Activated T-cell treated with anti-CD3 and anti-CD28 coated beads, Interleukin-2, amount 50 U/mL, for 4 hours (primary cell): ENCODE data around the gene CNOT1. TPM values are rescaled to one million over a fixed set of nuclear protein-coding genes. Genes with fewer than 3 reads are reported as not detected.
"Not testable (repeated sequence)": the region's sequence is repeated elsewhere in the genome, so short reads cannot be mapped to it uniquely, and the experiment has no call there.

Experiments
- ATAC-seq, 2 donors: fragments of 200-7000 bp; cut with Tn5 transposase; one replicate each; pipeline ENCODE4 v1.10.0; 2021
- DNase-seq: peaks from one replicate; pipeline ENCODE4 v3.0.0-alpha.2; 2020
- H3K27me3 Mint-ChIP-seq: one replicate; pipeline ENCODE4 v1.8.0; 2021; ENCODE audit warnings: low read depth, mixed read lengths
- H3K36me3 Mint-ChIP-seq: one replicate; pipeline ENCODE4 v1.8.0; 2022; ENCODE audit warnings: mixed read lengths; ENCODE audit not compliant: insufficient read depth
- H3K4me1 Mint-ChIP-seq: one replicate; pipeline ENCODE4 v1.8.0; 2021; ENCODE audit warnings: low read depth, mixed read lengths
- H3K4me3 Mint-ChIP-seq: one replicate; pipeline ENCODE4 v1.8.0; 2021; ENCODE audit warnings: mild to moderate bottlenecking, moderate library complexity, mixed read lengths
- H3K9me3 Mint-ChIP-seq: one replicate; pipeline ENCODE4 v1.8.0; 2021; ENCODE audit warnings: mixed read lengths
- total RNA-seq, 3 donors: library from RNA; stranded (reverse); gene quantifications; one replicate each; pipeline ENCODE4 v1.2.1, GENCODE V29; 2021

CNOT1 gene
- total RNA-seq, 3 donors from 2014 or later, result 235 to 253 (median 249) TPM

DNA sequence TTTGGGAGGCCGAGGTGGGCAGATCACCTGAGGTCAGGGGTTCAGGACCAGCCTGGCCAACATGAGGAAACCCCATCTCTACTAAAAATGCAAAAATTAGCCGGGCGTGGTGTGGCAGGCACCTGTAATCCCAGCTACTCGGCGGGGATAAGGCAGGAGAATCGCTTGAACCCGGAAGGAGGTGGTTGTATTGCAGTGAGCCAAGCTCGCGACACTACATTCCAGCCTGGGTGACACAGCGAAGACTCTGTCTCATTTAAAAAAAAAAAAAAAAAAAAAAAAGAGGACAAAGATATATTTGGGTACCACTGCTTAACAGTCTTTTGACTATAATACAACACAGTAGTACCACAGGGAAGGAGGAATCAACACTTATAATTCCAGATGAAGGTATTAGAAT lies 9.2 kb downstream of the CNOT1 start:
- Mint-ChIP-seq H3K9me3 (no peaks in the 10 kb centered on the region), H3K27me3 (no peaks in the 10 kb centered on the region), H3K4me3 (no peak overlapping the region), H3K36me3 (peaks cover 26% of the 10 kb centered on the region), H3K4me1 (peaks cover 35% of the 10 kb centered on the region)
- no peak for DNase-seq
- ATAC-seq, result no peak

DNA sequence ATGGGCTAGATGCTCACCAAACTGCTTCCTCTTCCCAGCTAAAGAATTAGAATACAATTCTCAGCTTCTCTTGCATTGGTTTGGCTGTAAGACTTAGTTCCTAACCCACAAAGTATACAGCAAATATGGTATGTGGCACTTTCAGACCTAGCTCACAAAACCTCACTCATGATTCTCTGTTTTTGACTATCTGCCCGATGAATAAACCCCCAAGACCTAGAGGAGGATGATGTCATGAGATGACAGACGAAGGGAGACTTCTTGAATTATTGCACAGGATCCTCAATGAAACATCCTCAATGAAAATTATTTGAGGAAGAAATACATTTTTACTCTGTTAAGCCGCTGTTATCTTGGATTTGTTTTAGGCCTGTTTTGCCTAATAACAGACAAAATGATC lies 14.3 kb downstream of the CNOT1 start:
- ATAC-seq (peak in 1 of 2 donors; percentile 87), DNase-seq (no peak)
- Mint-ChIP-seq H3K27me3 (no peaks in the 10 kb centered on the region), H3K36me3 (peaks cover 16% of the 10 kb centered on the region), H3K4me1 (peaks cover 37% of the 10 kb centered on the region), H3K9me3 (no peaks in the 10 kb centered on the region), H3K4me3 (no peak overlapping the region)

DNA sequence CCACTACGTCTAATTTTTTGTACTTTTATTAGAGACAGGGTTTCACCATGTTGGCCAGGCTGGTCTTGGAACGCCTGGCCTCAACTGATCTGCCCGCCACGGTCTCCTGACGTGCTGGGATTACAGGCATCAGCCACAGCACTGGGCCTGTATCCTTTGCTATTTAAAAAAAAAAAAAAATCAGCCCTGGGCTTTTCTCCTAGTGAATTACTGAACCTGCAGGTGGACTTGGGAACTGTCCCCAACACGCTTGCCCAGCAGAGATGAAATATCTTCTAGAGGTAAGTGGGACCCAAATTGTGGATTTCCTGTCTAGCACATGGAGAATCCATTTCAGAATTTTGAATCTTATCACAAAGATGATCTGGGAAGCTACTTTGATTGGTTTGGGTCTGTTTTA lies 14.8 kb downstream of the CNOT1 start:
- Mint-ChIP-seq H3K27me3 (no peaks in the 10 kb centered on the region), H3K36me3 (peaks cover 15% of the 10 kb centered on the region), H3K4me1 (peaks cover 36% of the 10 kb centered on the region), H3K4me3 (no peak overlapping the region), H3K9me3 (no peaks in the 10 kb centered on the region)
- no peak for DNase-seq
- no peak for ATAC-seq

DNA sequence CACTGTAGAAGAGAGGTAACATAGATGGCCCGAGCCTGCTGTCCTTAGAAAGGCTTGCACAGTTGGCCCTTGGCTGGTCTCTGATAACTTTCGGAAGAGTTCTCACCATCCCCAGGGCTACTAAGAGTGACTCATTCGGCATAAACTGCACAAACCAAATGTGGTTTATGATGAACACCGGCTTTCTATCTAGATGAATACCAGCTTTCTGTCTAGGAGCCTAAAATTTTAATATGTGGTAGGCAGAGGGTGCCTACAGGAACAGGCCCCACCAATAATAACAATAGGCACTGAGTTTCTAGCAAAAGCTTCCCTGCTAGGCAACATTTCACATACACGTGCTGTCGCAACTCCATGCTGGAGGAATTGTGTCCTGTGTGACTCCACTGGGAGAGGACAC lies 15.4 kb downstream of the CNOT1 start:
- ATAC-seq (no peak), DNase-seq (no peak)
- Mint-ChIP-seq H3K9me3 (no peaks in the 10 kb centered on the region), H3K27me3 (no peaks in the 10 kb centered on the region), H3K36me3 (peaks cover 12% of the 10 kb centered on the region), H3K4me3 (no peak overlapping the region), H3K4me1 (peaks cover 33% of the 10 kb centered on the region)

DNA sequence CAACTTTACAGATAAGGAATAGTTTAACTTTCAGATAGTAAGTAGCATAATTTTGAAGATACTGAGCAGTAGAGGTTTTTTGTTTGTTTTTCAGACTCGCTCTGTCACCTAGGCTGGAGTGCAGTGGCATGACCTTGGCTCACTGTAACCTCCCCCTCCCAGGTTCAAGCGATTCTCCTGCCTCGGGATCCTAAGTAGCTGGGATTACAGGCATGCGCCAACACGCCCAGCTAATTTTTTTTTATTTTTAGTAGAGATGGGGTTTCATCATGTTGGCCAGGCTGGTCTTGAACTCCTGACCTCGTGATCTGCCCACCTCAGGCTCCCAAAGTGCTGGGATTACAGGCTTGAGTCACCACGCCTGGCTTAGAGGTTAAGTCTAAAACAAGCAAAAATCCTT lies 16.7 kb downstream of the CNOT1 start:
- ATAC-seq, H3K4me3 Mint-ChIP-seq, H3K27me3 Mint-ChIP-seq, H3K9me3 Mint-ChIP-seq, DNase-seq: not testable (repeated sequence)
- H3K4me1 Mint-ChIP-seq, result peaks cover 38% of the 10 kb centered on the region
- H3K36me3 Mint-ChIP-seq, result peaks cover 17% of the 10 kb centered on the region

DNA sequence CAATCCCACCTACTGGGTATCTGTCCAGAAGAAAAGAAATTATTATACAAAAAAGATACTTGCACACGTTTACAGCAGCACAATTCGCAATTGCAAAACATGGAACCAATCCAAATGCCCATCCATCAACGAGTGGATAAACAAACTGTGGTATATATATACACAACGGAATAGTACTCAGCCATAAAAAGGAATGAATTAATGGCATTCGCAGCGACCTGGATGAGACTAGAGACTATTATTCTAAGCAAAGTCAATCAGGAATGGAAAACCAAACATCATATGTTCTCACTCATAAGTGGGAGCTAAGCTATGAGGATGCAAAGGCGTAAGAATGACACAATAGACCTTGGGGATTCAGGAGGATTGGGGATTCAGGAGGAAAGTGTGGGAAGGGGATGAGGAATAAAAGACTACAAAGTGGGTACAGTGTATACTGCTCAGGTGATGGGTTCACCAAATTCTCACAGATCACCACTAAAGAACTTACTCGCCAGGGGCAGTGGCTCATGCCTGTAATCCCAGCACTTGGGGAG lies 21.0 kb downstream of the CNOT1 start:
- no peaks in the 10 kb centered on the region for H3K27me3 Mint-ChIP-seq
- ATAC-seq, result no peak
- DNase-seq, result no peak
- peaks cover 34% of the 10 kb centered on the region for H3K4me1 Mint-ChIP-seq
- no peaks in the 10 kb centered on the region for H3K9me3 Mint-ChIP-seq
- H3K36me3 Mint-ChIP-seq, result peaks cover 14% of the 10 kb centered on the region
- no peak overlapping the region for H3K4me3 Mint-ChIP-seq

DNA sequence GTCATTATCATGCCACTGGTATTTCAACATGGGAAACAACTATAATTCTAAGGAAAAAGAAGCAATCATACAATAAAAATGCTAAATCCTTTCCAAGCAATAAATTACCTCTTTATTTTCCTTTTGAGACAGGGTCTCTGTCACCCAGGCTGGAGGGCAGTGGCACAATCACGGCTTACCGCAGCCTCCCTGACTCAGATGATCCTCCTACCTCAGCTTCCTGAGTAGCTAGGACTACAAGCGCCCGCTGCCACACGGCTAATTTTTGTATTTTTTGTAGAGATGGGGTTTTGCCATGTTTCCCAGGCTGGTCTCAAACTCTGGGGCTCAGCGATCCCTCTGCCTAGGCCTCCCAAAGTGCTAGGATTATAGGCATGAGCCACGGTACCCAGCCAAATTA lies 24.1 kb downstream of the CNOT1 start:
- DNase-seq (no peak), ATAC-seq (no peak)
- peaks cover 14% of the 10 kb centered on the region for H3K36me3 Mint-ChIP-seq
- H3K27me3 Mint-ChIP-seq, result no peaks in the 10 kb centered on the region
- H3K9me3 Mint-ChIP-seq, result no peaks in the 10 kb centered on the region
- no peak overlapping the region for H3K4me3 Mint-ChIP-seq
- peaks cover 37% of the 10 kb centered on the region for H3K4me1 Mint-ChIP-seq

DNA sequence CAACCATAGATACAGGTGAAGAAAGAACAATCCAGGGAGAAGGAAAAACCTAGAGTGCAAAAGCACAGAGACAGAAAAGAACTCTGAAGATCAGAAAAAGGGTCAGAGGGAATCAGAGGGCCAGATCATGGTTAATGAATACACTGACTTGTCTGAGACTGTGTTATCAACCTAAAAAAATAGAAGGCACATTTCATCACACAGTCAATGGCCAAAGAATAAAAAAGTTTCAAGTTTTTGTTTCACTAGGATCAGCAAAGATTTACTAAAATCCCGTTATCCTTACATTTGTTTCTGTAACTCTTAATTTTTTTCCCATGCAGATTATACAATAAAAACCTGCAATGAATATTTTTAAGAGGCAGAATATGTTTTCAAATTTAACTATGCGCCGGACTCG lies 38.5 kb downstream of the CNOT1 start:
- peaks cover 17% of the 10 kb centered on the region for H3K4me1 Mint-ChIP-seq
- H3K36me3 Mint-ChIP-seq, result peaks cover 43% of the 10 kb centered on the region
- ATAC-seq (no peak), DNase-seq (no peak)
- no peaks in the 10 kb centered on the region for H3K27me3 Mint-ChIP-seq
- H3K9me3 Mint-ChIP-seq, result no peaks in the 10 kb centered on the region
- H3K4me3 Mint-ChIP-seq, result no peak overlapping the region

DNA sequence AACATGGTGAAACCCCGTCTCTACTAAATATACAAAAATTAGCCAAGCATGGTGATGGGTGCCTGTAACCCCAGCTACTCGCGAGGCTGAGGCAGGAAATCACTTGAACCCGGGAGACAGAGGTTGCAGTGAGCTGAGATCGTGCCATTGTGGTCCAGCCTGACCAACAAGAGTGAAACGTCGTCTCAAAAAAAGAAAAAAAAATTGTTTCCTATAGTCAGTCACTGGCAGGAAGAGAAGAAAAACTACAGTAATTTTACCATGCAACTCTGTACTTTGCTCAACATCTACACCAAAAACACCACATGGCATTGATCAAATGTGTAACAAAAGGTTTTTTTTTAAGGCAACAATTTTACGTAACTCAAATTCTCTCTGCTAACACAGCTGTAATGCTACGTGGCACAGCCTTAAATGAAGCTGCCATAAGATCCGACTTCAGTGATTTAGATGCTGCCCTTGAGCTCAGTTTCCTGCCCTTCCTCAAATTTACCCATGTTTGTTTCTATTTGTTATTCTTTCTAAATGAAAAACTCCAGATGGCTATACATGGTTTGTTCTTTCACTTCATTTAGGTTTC lies 40.2 kb downstream of the CNOT1 start:
- Mint-ChIP-seq H3K4me3 (no peak overlapping the region), H3K9me3 (no peaks in the 10 kb centered on the region), H3K4me1 (peaks cover 15% of the 10 kb centered on the region), H3K27me3 (no peaks in the 10 kb centered on the region), H3K36me3 (peaks cover 47% of the 10 kb centered on the region)
- ATAC-seq (no peak), DNase-seq (no peak)

DNA sequence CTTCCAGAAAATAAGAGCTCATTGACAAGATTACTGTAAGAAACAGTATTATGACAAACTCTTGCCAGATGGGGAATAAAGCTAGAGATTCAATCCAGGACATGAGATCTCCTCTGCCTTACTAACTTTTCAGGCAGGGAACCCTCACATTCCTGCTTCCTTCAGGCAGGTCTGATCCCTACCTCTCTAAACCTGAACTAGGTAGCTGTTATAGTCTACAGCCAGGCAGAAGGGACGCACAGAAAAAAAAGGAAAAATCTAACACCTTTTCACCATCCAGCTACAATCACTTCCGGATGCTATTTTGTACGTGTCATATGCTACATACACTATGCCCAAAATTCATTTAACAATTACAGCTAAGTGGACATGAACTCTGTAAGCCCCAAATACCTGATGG lies 41.2 kb downstream of the CNOT1 start:
- Mint-ChIP-seq H3K36me3 (peaks cover 44% of the 10 kb centered on the region), H3K9me3 (no peaks in the 10 kb centered on the region), H3K4me1 (peaks cover 15% of the 10 kb centered on the region), H3K4me3 (no peak overlapping the region), H3K27me3 (no peaks in the 10 kb centered on the region)
- DNase-seq (no peak), ATAC-seq (no peak)

DNA sequence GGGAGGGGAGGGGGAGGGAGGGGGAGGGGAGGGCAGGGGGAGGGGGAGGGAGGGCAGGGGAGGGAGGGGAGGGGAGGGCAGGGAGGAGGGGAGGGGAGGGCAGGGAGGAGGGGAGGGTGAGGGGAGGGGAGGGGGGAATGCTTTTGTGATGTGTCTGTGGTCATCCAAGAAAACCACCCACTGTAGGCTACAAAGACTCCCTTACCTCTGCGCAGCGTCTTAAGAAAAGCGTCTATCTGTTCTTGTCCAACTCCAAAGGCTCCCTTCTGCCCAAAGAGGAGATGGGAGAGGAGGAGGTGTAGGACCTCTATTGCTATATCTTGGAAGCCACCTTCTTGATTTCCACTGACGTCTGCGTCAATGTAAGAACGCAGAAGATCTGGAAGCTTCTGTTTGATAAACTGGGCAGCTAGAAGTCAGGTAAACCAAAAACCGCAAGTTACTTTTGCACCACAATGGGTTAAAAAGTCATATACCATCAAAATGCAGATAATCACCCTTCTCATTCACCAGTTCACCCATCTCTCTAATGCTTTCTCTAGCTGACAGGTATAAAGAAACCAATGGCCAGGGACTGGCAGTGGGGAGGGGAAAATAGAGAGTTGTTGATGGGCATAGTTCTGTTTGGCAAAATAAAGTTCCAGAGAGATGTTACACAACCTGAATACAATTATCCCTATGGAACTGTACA lies 43.1 kb downstream of the CNOT1 start:
- peaks cover 17% of the 10 kb centered on the region for H3K4me1 Mint-ChIP-seq
- H3K4me3 Mint-ChIP-seq, result no peak overlapping the region
- ATAC-seq, result no peak
- H3K9me3 Mint-ChIP-seq, result no peaks in the 10 kb centered on the region
- no peaks in the 10 kb centered on the region for H3K27me3 Mint-ChIP-seq
- DNase-seq, result no peak
- H3K36me3 Mint-ChIP-seq, result peaks cover 47% of the 10 kb centered on the region

DNA sequence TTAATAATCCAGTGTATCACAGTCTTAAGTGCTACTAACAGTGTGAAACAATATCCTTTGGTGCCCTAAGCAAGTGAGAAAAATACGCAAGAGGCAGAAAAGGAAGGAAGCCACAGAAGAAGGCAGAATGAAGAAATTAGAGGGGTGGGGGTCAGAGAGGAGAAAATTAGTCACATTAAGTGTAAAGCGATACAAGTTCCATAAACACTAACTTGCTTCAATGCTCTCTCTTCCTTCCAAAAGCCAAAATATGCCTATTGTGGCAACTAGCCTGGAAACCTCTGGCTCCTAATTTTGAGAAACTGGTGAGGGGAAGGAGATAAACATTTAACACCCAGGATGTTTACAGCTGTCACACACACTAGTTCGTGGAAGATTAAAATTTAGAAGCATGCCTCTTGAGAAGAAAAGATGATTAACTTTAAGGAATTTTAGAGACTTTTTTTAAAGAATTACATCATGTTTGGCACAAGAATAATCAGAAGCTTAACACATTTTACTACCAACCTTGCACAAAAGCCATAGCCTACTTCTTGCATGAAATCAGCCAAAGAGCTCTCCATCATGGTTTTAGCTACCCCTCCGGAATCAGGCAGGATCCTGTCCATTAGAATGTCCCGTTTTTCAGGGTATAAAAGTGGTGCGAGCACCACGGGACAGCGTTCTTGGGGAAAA lies 44.7 kb downstream of the CNOT1 start:
- Mint-ChIP-seq H3K4me3 (no peak overlapping the region), H3K27me3 (no peaks in the 10 kb centered on the region), H3K9me3 (no peaks in the 10 kb centered on the region), H3K36me3 (peaks cover 48% of the 10 kb centered on the region), H3K4me1 (peaks cover 10% of the 10 kb centered on the region)
- DNase-seq, result no peak
- no peak for ATAC-seq

DNA sequence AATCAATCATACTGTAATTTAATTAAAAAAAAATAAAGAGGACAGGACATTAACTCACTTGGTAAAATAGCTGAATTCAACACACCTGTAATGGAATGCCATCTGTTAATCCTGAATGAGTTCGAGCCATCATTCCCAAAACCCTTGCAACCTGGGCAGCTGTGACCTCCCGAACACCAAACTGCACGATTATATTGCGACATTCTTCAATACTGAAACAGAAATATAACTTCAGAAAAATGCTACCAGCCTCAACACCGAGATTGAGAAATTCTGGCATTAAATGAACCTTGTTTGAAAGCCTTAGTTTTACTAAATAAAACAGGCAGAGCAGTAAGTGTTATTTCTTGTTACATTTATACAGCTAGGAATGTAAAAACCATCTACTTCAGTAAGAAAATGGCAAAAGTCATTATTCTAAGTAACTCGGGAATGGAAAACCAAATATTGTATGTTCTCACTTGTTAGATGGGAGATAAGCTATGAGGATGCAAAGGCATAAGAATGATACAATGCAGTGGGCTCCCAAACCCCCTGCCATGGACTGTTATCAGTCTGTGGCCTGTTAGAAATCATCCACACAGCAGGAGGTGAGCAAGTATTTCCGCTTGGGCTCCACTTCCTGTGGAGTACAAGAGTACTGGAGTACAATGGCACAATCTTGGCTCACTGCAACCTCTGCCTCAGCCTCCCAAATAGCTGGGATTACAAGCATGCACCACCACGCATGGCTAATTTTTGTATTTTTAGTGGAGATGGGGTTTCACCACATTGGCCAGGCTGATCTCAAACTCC lies 46.5 kb downstream of the CNOT1 start:
- no peak for ATAC-seq
- H3K9me3 Mint-ChIP-seq, result no peaks in the 10 kb centered on the region
- DNase-seq, result no peak
- H3K36me3 Mint-ChIP-seq, result peaks cover 53% of the 10 kb centered on the region
- no peak overlapping the region for H3K4me3 Mint-ChIP-seq
- peaks cover 6% of the 10 kb centered on the region for H3K4me1 Mint-ChIP-seq
- no peaks in the 10 kb centered on the region for H3K27me3 Mint-ChIP-seq

DNA sequence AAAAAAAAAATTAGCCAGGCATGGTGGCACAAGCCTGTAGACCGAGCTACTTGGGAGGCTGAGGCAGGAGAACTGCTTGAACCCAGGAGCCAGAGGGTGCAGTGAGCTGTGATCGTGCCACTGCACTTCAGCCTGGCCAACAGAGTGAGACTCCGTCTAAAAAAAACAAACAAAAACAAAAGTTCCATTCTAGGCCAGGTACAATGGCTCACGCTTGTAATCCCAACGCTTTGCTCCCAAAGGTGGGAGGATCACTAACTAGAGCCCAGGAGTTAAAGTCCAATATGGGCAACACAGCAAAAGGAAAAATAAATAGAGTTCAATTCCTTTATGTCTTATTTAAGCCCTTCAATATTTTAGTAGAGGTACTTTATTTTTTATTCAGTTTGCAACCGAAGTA lies 47.5 kb downstream of the CNOT1 start:
- Mint-ChIP-seq H3K4me1 (peaks cover 6% of the 10 kb centered on the region), H3K4me3 (no peak overlapping the region), H3K36me3 (peaks cover 58% of the 10 kb centered on the region), H3K27me3 (no peaks in the 10 kb centered on the region), H3K9me3 (no peaks in the 10 kb centered on the region)
- DNase-seq (no peak), ATAC-seq (no peak)
